CD14-positive monocyte (primary cell): ENCODE results near the gene SCG3. TPM values are rescaled to one million over a fixed set of nuclear protein-coding genes. Genes with fewer than 3 reads are reported as not detected.

Experiments used
- DNase-seq, 3 donors: peaks; one replicate each; pipeline ENCODE4 v3.0.0-alpha.2; 2011 to 2022
- H2AFZ ChIP-seq: 2 replicates; pipeline ENCODE4 v1.6.0; 2012; ENCODE audit warnings: mild to moderate bottlenecking, low read depth, low read length, inconsistent platforms; ENCODE audit not compliant: insufficient read depth, poor library complexity, severe bottlenecking
- H3K27ac ChIP-seq, 2 donors: 1 replicate in 1 of 2; 2 replicates in 1 of 2; pipeline ENCODE4 v1.5.1; 2012 to 2013; ENCODE audit warnings: low read length in 2 of 2, control low read depth in 1 of 2, inconsistent platforms in 1 of 2, low read depth in 1 of 2, mild to moderate bottlenecking in 1 of 2
- H3K27me3 ChIP-seq, 2 donors: one replicate each; pipeline versions ENCODE4 v1.6.0 to v1.6.1; 2011 to 2013; ENCODE audit warnings: low read length in 2 of 2; ENCODE audit not compliant: control insufficient read depth in 2 of 2, insufficient read depth in 2 of 2
- H3K36me3 ChIP-seq, 2 donors: replicated peaks in 1 of 2; 1 replicate in 1 of 2; 2 replicates in 1 of 2; pipeline versions ENCODE4 v1.5.1 to v1.6.1; 2012 to 2013; ENCODE audit warnings: low read length in 2 of 2, control low read depth in 1 of 2, inconsistent platforms in 1 of 2, mild to moderate bottlenecking in 1 of 2; ENCODE audit not compliant: insufficient read depth in 2 of 2, control insufficient read depth in 1 of 2
- H3K4me1 ChIP-seq, 2 donors: 1 replicate in 1 of 2; 2 replicates in 1 of 2; pipeline versions ENCODE4 v1.5.1 to v1.6.1; 2012 to 2013; ENCODE audit warnings: low read length in 2 of 2, control low read depth in 1 of 2, inconsistent platforms in 1 of 2, mild to moderate bottlenecking in 1 of 2, moderate library complexity in 1 of 2; ENCODE audit not compliant: insufficient read depth in 2 of 2, control insufficient read depth in 1 of 2
- H3K4me2 ChIP-seq: replicated peaks from 2 replicates; pipeline ENCODE3; 2012; ENCODE audit warnings: low read length, moderate library complexity, mild to moderate bottlenecking; ENCODE audit not compliant: poor library complexity, severe bottlenecking; ENCODE audit errors: extremely low read depth
- H3K4me3 ChIP-seq, 3 experiments: fragments of 200-600 bp in 1 of 3; sonication (generic) in 1 of 3; replicated peaks in 1 of 3; 1 replicate in 2 of 3; 2 replicates in 1 of 3; pipeline ENCODE4 v1.5.1; 2011 to 2013; ENCODE audit warnings: low read length in 3 of 3, mild to moderate bottlenecking in 3 of 3, control low read depth in 2 of 3, low read depth in 2 of 3, inconsistent platforms in 1 of 3, moderate library complexity in 1 of 3
- H3K79me2 ChIP-seq: 2 replicates; pipeline ENCODE4 v1.6.0; 2012; ENCODE audit warnings: mild to moderate bottlenecking, control low read depth, inconsistent platforms, low read length, moderate library complexity; ENCODE audit not compliant: insufficient read depth
- H3K9ac ChIP-seq: 2 replicates; pipeline ENCODE4 v1.6.0; 2017; ENCODE audit warnings: low read length, mild to moderate bottlenecking; ENCODE audit not compliant: insufficient read depth, poor library complexity, severe bottlenecking
- H3K9me3 ChIP-seq, 2 donors: replicated peaks in 1 of 2; 1 replicate in 1 of 2; 2 replicates in 1 of 2; pipeline versions ENCODE4 v1.5.1 to v1.6.1; 2012 to 2013; ENCODE audit warnings: low read length in 2 of 2, control low read depth in 1 of 2; ENCODE audit not compliant: control insufficient read depth in 1 of 2, insufficient read depth in 1 of 2
- H4K20me1 ChIP-seq: 2 replicates; pipeline ENCODE4 v1.6.0; 2012; ENCODE audit warnings: mild to moderate bottlenecking, low read length, control low read depth, moderate library complexity; ENCODE audit not compliant: insufficient read depth
- H3K27ac Mint-ChIP-seq, 7 donors: one replicate each; pipeline ENCODE4 v1.8.0; 2020; ENCODE audit warnings: mild to moderate bottlenecking in 7 of 7, mixed read lengths in 7 of 7, moderate library complexity in 6 of 7, inconsistent platforms in 2 of 7
- H3K27me3 Mint-ChIP-seq, 3 donors: one replicate each; pipeline ENCODE4 v1.8.0; 2021 to 2022; ENCODE audit warnings: low read depth in 3 of 3, mild to moderate bottlenecking in 3 of 3, mixed read lengths in 3 of 3, moderate library complexity in 3 of 3, inconsistent platforms in 1 of 3
- H3K36me3 Mint-ChIP-seq, 2 donors: one replicate each; pipeline ENCODE4 v1.8.0; 2020; ENCODE audit warnings: mixed read lengths in 2 of 2, inconsistent platforms in 1 of 2, mild to moderate bottlenecking in 1 of 2
- H3K4me1 Mint-ChIP-seq: one replicate; pipeline ENCODE4 v1.8.0; 2020; ENCODE audit warnings: mild to moderate bottlenecking, mixed read lengths
- H3K4me3 Mint-ChIP-seq, 2 donors: one replicate each; pipeline ENCODE4 v1.8.0; 2020; ENCODE audit warnings: mild to moderate bottlenecking in 2 of 2, mixed read lengths in 2 of 2, moderate library complexity in 1 of 2
- H3K9me3 Mint-ChIP-seq, 7 donors: one replicate each; pipeline ENCODE4 v1.8.0; 2020 to 2022; ENCODE audit warnings: mixed read lengths in 7 of 7, mild to moderate bottlenecking in 6 of 7, moderate library complexity in 6 of 7, inconsistent platforms in 2 of 7
- CTCF ChIP-seq: fragments of 200-600 bp; IDR thresholded peaks from one replicate; pipeline ENCODE4 v1.8.0; 2022; ENCODE audit warnings: antibody characterized with exemption, mild to moderate bottlenecking
- WGBS: methylation state at CpG from one replicate; pipeline ENCODE4 v1.1.5; 2013; ENCODE audit warnings: missing lambda C conversion rate; ENCODE audit not compliant: insufficient coverage; 5-methylcytosine and 5-hydroxymethylcytosine counted together
- intact Hi-C, 2 donors: fragments of 100-400 bp; cut with micrococcal nuclease; formaldehyde crosslinking; loops; one replicate each; pipeline versions ENCODE4 v1.15.0 to v1.15.1; 2023
- polyA plus RNA-seq, 3 donors: library from polyadenylated mRNA; depleted of rRNA in 1 of 3; unstranded in 2 of 3; stranded (reverse) in 1 of 3; fragments of 300-500 nt in 2 of 3; fragments of >200 nt in 1 of 3; fragmentation: Illumina TruSeq in 2 of 3; gene quantifications; 1 replicate in 2 of 3; 2 replicates in 1 of 3; pipeline ENCODE4 v1.2.3, GENCODE V29; 2012 to 2021

Gene SCG3
- polyA plus RNA-seq, 3 donors: not detected

- no peak overlapping the region for H3K4me3 Mint-ChIP-seq
- Histone ChIP-seq H4K20me1 (no peaks in the 10 kb centered on the region), H3K9me3 (no peaks in the 10 kb centered on the region), H3K36me3 (no peaks in the 10 kb centered on the region), H2AFZ (no peak overlapping the region), H3K9ac (no peak overlapping the region), H3K4me3 (no peak overlapping the region), H3K27ac (no peak overlapping the region), H3K79me2 (no peaks in the 10 kb centered on the region), H3K4me1 (no peaks in the 10 kb centered on the region), H3K4me2 (no peak overlapping the region), H3K27me3 (peaks cover 3 to 6% of the 10 kb centered on the region in 2 donors)
- H3K4me1 Mint-ChIP-seq: no peaks in the 10 kb centered on the region
- no peak for DNase-seq
- H3K27ac Mint-ChIP-seq: no peak overlapping the region
- peaks cover 0 to 2% (median 0%) of the 10 kb centered on the region in 7 donors for H3K9me3 Mint-ChIP-seq
- intact Hi-C loops: no loop called here
- peaks cover 5 to 11% (median 8%) of the 10 kb centered on the region in 3 donors for H3K27me3 Mint-ChIP-seq
- TF ChIP-seq CTCF: no peak
- no peaks in the 10 kb centered on the region for H3K36me3 Mint-ChIP-seq
- no CpG with 5 or more reads among the region's 1 CpG for WGBS
These were observed 21.4 kb downstream of the SCG3 start for GRCh38 chr15:51702710-51703109.

- no peak overlapping the region for H3K4me3 ChIP-seq
- peaks cover 5 to 14% (median 7%) of the 10 kb centered on the region in 7 donors for H3K9me3 Mint-ChIP-seq
- no peaks in the 10 kb centered on the region for H3K4me1 Mint-ChIP-seq
- no peak overlapping the region for H3K27ac ChIP-seq
- H3K4me1 ChIP-seq: no peaks in the 10 kb centered on the region
- H3K27me3 Mint-ChIP-seq: peaks cover 2 to 6% (median 4%) of the 10 kb centered on the region in 3 donors
- no peaks in the 10 kb centered on the region for H4K20me1 ChIP-seq
- no peak overlapping the region for H3K9ac ChIP-seq
- no peaks in the 10 kb centered on the region for H3K27me3 ChIP-seq
- no peak overlapping the region for H3K27ac Mint-ChIP-seq
- H3K9me3 ChIP-seq: peaks cover 4 to 6% of the 10 kb centered on the region in 2 donors
- WGBS: 100% methylated on average over 1 of the region's 5 CpGs
- no peak for TF ChIP-seq CTCF
- H3K4me2 ChIP-seq: no peak overlapping the region
- no peaks in the 10 kb centered on the region for H3K36me3 ChIP-seq
- no peak overlapping the region for H2AFZ ChIP-seq
- H3K79me2 ChIP-seq: no peaks in the 10 kb centered on the region
- H3K4me3 Mint-ChIP-seq: no peak overlapping the region
- no peaks in the 10 kb centered on the region for H3K36me3 Mint-ChIP-seq
- DNase-seq: no peak
- intact Hi-C loops: no loop called here
These were observed 25.0 kb downstream of the SCG3 start for GRCh38 chr15:51706291-51706690.
